SHP77 (cell line): ENCODE measurements around the gene IFITM2.
"Not testable (repeated sequence)": the region's sequence is repeated elsewhere in the genome, so short reads cannot be mapped to it uniquely, and the experiment has no call there.

ENCODE experiments used
- DNase-seq, 2 experiments: peaks; one replicate each; lab custom pipeline; 2025; lab: John Stamatoyannopoulos, UW

Gene IFITM2

DNA sequence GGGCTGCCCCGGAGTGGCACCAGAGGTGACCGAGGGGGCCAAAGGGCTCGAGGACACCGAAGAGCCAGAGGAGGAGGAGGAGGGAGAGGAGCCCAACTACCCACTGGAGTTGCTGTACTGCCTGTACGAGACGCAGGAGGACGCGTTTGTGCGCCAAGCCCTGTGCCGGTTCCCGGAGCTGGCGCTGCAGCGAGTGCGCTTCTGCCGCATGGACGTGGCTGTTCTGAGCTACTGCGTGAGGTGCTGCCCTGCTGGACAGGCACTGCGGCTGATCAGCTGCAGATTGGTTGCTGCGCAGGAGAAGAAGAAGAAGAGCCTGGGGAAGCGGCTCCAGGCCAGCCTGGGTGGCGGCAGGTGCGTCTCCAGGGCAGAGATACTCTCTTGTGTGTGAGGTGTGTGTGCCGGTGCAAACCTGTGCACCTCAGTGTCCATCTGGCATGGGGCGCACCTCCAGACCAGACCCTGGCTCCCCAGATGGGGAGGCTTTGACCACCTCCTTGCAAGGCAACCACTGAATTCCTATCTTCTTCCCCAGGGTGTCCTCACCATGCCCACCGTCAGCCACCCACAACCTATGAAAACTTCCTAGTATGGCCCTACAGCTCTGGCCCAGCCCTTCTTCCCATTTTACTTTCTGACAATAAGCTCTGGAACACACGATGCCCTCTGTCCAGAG, 26.0 kb upstream of the IFITM2 start:
- DNase-seq, result no peak

DNA sequence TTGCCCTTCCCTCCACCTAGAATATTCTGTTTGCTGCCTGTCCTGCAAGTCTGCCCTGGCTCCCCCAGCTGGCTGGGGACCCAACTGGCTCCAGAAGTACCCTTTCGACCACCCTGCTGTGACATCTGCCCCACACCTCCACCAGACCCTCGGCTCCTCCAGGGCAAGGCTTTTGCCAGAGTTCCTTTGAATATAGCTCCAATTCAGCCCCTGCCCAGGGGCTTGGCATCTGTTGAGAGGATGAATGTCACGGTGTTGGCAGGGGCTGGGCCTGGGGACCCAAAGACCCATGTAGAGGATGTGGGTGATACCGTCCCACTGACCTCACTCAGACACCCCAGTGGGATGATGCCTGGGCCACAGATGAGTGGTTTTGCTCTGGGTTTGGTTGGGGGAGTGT, 25.4 kb upstream of the IFITM2 start:
- no peak for DNase-seq

DNA sequence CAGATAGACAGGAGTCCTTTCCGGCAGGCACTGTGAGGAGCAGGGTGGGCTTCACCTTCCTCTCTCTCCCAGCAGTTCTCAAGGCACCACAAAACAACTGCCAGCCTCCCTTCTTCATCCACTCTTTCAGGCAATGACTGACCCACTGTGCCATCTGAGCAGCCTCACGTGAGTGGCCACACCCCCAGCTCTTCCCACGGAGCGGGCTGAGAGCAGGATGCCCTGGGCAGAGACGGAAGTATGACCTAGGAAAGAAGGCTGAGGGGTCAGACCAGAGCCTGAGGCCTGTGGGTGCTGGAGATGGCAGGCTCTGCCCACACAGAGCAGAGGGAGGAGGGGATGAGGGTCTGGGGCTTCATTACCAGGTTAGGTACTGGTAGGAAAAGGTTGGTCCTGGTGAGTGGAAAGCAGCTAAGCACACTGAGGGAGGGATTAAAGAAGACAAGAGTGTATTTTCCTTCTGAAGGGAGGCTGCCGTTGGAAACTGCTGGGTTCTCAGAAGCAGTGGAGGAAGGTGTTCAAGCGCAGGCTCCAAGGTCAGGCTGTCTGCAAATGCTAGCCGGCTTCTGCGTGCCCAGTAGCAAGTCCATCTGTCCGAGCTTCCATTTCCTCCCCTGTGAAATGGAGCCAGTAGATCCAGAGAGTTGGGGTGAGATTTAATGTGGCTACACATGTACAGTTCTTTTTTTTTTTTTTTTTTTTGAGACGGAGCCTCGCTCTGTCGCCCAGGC, 24.8 kb upstream of the IFITM2 start:
- no peak for DNase-seq

DNA sequence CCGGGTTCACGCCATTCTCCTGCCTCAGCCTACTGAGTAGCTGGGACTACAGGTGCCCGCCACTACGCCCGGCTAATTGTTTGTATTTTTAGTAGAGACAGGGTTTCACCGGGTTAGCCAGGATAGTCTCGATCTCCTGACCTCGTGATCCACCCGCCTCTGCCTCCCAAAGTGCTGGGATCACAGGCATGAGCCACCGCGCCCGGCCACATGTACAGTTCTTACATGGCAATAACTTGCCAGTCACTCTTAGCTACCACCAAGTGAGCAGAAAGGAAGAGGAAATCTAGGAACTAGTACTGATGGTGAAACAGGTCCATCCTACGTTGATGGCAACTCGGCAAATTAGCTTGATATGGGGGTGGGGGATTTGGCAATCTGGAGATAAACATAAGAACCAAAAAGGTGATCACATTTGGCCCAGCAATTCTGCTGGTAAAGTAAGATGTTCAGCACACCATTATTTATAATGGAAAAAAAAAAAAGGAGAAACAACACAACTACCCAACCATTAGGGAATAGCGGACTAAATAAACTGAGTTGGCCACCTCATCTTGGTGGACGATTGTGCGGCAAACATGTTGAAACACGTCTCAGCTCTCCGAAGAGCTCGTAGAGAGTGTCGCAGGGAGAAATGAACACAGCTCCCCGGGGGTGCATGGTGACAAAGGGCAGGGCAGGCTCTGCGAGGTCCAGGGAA, 24.1 kb upstream of the IFITM2 start:
- no peak for DNase-seq

DNA sequence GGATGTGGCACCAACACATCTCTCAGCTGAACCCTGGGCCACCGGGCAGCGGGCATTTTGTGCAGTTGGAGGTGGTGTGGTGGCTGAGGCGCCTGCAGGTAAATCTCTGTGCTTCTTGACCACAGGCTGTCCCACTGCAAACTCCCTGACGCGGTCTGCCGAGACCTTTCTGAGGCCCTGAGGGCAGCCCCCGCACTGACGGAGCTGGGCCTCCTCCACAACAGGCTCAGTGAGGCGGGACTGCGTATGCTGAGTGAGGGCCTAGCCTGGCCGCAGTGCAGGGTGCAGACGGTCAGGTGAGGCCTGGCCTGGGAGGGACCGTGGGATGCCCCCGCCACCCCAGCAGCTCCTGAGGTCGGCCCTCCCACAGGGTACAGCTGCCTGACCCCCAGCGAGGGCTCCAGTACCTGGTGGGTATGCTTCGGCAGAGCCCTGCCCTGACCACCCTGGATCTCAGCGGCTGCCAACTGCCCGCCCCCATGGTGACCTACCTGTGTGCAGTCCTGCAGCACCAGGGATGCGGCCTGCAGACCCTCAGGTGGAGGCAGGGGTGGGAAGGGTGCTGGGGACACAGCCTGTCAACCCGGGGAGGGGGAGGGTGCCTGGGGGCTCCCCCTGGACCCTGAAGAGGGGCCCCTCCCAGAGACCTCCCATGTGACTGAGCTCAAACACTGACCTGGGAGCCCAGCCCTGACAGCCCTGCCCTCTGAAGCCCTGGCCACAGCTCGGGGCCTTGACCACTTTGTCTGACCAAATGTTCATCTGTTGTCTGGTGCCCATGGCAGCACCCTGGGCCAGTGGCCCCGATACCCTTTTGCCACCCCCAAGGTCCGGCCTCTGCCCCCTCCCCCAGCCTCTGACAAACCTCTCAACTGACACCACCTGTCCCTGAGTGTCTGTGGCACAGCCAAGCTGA, 23.3 kb upstream of the IFITM2 start:
- DNase-seq, result no peak

DNA sequence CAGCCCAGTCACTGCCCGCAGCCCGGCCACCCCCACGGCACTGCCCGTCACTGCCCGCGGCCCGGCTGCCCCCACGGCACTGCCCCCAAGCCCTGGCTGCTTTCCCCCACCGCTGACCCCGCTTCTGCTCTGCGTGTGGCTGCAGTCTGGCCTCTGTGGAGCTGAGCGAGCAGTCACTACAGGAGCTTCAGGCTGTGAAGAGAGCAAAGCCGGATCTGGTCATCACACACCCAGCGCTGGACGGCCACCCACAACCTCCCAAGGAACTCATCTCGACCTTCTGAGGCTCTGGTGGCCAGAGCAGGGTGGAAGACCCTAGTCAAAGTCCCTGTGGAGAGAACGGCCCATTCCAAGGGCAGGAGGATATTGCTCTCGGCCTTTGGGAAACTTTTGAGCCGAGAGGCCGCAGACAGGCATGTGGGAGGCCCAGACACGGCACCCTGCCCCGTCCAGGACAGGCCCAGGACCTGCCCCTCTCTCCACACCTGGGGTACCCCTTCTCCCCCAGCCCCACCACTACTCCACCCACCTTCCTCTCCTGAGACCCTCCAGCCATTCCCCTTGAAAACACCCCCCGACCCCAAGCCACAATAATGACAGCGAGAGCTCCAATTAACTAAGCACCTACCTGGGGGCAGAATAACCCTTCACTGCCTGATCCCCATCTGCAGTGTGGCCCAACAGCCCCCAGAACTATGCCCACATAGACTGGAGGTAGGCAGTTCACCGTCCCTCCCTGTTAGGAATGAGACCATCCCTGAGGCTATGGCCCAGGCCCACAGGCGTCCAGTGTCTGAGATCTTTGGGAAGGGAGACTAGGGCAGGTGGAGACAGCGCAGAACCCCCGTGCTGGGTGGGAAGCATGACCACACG, 22.4 kb upstream of the IFITM2 start:
- DNase-seq, result no peak

DNA sequence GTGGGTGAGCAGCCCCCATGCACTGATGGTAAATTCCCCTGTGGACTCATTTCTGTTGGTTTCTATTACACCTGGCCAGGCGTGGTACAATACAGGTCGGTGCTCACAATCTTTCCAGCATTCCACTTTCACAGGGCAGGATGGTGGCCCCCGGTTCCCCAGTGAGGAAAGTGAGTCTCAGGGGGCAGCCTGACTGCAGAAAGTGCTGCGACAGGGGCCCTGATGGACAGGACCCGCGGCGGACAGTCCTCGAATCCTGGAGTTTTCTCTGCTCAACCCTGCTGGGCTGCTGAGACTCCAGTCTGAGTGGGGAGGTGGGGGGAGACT, 21.8 kb upstream of the IFITM2 start:
- no peak for DNase-seq

DNA sequence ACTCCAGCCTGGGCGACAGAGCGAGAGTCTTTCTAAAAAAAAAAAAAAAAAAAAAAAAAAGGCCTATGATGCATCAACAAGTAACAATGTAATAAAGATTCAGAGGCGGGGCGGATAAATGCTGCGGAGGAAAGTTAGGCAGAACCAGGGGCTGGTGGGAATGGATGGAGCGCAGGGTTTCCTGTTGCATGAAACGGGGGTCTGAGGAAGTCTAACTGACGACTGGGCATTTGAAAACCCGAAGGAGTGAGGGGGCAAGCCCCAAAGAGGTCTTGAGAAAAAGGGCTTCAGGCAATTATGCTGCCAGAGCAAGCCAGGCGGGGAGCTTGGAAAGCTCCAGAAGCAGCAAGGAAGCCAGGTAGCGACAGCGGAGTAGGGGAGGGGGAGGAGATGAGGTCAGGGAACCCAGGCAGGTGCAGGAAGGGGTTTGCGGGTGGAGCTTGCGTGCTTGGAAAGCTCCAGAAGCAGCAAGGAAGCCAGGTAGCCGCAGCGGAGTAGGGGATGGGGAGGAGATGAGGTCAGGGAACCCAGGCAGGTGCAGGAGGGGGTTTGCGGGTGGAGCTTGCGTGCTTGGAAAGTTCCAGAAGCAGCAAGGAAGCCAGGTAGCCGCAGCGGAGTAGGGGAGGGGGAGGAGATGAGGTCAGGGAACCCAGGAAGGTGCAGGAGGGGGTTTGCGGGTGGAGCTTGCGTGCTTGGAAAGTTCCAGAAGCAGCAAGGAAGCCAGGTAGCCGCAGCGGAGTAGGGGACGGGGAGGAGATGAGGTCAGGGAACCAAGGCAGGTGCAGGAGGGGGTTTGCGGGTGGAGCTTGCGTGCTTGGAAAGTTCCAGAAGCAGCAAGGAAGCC, 20.4 kb upstream of the IFITM2 start:
- DNase-seq, result not testable (repeated sequence)

DNA sequence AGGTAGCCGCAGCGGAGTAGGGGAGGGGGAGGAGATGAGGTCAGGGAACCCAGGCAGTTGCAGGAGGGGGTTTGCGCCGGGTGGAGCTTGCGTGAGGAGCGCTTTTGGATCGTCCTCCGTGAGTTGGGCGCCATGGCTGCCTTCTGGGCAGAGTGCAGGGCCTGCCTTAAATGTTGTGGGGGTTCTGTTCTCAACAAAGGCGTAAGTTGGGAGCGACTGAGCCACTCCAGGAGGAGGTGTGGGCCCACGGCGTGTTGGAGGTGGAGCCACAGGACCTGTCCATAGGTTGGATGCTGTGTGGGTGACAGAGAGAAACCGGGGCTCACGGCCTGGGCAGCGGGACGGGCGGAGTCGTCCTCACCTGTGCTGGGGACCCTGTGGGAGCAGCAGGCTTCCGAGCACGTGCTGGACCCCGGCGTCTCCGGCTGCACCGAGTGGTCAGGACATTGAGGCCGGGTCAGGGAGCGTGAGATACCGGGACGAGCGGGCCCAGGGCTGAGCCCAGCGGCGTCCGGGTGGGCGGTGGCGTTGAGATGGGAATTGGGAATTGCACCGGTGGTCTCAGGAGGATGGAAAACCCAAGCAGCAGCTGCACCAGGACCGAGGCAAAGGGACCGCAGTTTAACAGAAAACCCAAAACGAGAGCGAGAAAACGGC, 19.7 kb upstream of the IFITM2 start:
- DNase-seq, result no peak

DNA sequence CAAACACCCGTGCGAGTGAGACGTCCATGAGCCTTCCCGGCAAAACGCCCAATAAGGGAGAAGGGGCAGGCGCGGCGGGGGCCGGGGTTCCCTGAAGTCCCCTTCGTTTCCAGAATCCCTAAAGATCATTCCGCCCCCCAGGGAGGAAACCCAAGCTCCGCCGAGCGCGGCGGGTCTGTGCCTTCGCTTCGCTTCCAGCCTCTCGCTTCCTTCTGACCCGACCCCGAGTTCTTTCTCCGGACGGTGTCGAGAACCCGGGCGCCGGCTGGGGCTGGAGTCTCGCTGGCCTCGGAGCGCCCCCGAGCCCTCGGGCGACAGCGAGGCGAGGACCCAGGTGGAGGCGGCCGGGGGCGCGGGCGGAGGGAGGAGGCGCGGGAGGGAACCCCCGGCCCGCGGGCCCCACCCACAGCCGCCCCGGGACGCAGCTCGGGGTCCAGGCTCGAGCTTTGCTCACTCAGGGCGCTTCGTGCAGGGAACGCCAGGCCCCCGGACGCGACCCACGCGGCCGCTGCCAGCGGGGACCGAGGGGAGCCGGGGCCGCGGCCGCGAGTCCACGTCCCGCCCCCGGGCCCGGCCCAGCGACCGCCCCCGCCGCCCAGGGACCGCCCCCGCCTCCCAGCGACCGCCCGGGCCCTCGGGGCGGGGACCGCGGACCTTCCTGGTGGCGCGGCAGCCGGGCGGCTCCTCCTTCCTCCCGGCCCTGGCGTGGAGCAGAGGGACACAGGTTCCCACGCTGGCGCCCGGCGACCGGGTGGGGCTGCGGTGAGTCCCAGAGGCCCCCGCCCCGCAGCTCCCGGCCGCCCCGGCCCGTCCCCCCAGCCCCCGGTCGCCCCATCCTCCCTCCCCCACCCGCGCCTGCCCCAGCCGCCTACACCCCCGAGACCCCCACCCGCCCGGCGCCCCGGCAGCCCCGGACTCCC, 18.9 kb upstream of the IFITM2 start, which contains the start of gene PGGHG:
PGGHG (plus strand) TSS at position 649 of the 920 bp plus-strand sequence. CDS start 691 bp downstream, outside the sequence.
- DNase-seq, result no peak

DNA sequence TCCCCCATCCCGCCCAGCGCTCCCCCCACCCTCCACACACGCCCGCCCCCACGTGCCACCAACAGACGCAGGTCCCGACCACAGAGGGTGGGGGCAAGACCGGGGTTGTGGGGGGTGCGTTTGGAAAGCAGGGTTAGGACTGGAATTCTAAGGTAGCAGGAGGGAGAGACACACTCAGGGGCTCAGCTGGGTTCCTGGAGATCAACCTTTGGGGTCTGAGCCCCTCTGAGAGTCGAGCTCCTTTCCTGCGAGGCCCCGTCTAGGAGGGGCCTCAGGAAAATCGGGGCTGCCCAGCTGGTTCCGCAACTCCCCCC, 18.3 kb upstream of the IFITM2 start:
- no peak for DNase-seq

DNA sequence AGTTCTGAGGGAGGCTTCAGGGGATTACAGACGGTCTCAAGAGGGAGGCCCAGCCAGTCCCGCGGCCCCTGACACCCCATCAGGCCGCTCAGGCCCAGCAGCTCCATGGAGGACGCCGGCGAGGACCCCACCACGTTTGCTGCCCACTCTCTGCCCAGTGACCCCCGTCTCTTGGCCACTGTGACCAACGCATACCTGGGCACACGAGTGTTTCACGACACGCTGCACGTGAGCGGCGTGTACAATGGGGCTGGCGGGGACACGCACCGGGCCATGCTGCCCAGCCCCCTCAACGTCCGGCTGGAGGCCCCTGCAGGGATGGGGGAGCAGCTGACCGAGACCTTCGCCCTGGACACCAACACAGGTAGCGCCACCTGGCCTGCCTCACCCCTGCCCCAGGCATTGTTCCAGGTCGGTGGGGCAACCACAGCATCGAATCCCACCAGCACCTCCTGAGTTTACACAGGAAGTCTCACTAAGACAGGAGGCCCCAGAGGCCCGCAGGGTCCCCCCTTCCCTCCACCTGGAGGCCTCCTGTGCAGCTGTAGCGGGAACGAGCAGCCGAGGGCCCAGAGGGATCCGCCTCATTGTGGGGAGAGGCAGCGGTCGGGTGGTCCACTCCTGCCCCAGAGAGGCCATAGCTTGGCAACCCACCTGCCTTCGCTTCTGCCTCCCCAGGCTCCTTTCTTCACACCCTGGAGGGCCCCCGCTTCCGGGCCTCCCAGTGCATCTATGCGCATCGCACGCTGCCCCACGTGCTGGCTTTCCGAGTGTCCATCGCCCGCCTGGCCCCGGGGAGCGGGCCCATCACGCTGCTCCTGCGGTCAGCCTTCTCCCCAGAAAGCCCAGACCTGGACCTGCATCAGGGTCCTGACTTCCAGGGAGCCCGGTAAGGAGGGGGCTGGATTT, 17.6 kb upstream of the IFITM2 start:
- no peak for DNase-seq

DNA sequence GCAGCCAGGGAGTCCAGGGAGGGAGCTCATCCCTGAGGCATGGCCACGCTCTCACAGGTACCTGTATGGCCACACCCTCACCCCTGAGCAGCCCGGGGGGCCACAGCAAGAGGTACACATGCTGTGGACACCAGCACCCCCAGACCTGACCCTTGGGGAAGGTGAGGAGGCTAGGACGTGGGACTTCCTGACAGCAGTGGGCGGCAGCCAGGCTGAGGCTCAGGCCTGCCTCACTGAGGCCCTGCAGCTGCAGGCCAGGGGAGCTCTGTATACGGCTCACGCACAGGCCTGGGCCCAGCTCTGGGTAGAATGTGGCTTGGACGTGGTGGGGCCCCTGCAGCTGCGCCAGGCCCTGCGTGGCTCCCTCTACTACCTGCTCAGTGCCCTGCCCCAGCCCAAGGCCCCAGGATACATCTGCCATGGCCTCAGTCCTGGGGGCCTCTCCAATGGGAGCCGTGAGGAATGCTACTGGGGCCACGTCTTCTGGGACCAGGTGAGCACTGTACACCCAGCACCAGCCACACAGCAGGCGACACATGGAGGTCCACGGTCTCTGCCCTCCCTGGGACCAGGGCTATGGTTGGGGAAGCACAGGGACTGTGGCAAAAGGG, 16.9 kb upstream of the IFITM2 start:
- DNase-seq, result no peak

DNA sequence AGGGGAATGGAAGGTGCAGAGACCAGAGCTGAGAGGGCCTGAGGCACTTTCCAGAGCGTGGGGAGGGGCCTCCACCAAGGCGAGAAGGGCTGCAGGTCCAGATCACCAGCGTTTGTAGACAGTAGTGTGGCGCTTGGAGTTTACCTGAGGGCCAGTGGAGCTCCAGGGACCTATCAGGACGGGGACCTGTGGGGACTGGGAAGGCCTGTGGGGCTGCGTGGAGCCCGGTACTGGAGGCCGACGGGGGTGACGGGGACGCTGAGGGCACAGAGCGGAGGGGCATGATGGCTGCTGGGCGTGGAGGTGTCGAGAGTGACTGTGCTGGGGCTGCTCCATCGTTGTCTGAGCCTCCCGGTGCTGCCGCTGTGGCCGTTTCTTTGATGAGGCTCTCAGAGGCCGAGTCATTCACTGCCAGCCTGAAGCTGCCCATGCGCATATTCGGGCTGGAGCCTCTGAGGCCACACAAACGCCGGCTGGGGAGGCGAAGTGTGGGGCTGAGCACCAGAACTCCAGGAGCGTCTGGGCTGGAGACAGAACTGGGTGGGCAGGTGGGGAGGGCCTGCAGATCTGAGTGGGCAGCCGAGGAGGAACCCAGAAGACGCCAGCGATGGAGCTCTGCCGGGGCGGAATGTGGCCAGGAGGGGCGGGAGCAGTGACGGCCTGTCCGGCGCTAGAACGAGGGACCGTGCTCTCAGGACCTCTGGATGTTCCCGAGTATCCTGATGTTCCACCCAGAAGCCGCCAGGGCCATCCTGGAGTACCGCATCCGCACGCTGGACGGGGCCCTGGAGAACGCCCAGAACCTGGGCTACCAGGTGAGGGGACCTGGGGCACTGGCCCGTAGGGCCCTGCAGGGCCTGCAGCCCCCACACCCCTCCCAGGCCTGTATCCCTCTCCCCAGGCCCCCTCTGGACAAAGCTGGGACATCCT, 16.1 kb upstream of the IFITM2 start:
- no peak for DNase-seq

DNA sequence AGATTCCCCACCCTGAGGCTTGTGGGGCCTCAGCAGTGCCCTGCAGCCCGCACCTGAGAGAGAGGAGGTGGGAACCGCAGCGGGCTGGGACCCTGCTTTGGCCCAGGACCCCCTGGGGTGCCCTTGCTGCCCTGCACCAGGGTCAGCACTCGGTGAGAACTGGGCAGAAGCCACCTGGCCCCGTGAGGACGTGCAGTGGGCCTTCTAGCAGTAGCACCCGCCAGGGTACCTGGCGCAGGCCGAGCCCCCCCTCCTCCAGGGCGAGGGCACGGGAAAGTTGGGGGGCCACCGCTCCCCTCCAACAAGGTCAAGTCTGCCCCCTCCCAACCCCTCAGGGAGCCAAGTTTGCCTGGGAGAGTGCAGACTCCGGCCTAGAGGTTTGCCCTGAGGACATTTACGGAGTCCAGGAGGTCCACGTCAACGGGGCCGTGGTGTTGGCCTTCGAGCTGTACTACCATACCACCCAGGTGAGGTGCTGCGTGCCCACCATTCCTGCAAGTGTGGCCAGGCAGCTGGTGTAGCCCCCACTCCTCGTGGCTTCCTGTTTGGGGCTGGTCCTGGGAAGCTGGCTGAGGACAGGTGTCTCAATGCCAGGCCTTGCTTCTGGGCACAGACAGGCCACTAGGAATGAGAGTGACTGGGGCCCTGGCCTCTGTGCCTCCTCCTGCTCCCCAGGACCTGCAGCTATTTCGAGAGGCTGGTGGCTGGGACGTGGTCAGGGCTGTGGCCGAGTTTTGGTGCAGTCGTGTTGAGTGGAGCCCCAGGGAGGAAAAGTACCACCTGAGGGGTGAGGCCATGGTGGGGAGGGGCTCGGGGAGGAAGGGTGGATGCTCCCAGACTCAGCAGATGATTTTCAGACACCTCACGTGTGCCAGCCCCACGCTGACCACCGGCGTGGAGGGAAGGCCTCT, 15.2 kb upstream of the IFITM2 start:
- DNase-seq, result no peak
